WTC11 (cell line): ENCODE results near the gene WDR1. TPM values are rescaled to one million over a fixed set of nuclear protein-coding genes. Genes with fewer than 3 reads are reported as not detected.

ENCODE experiments used
- ATAC-seq: fragments of 200-7000 bp; cut with Tn5 transposase; 2 replicates; pipeline ENCODE4 v1.10.0; 2021; ENCODE audit warnings: mild to moderate bottlenecking, moderate library complexity
- CTCF ChIA-PET: fragments of 300-600 bp; sonication (Branson Sonifier 250); formaldehyde crosslinking; loops from one replicate; lab custom pipeline; 2021; ENCODE audit warnings: antibody characterized with exemption; lab: Charles Lee
- POLR2A ChIA-PET: fragments of 350-600 bp; sonication (Branson Sonifier 250); formaldehyde crosslinking; loops from one replicate; lab custom pipeline; 2021; ENCODE audit warnings: antibody characterized with exemption; lab: Charles Lee
- DNase-seq: peaks from one replicate; pipeline ENCODE4 v3.0.0; 2021; ENCODE audit warnings: low spot score
- H3K27ac Mint-ChIP-seq: 2 replicates; pipeline ENCODE4 v1.8.0; 2021; ENCODE audit warnings: mixed read lengths
- H3K27me3 Mint-ChIP-seq: 2 replicates; pipeline ENCODE4 v1.8.0; 2021; ENCODE audit warnings: low read depth, mild to moderate bottlenecking, moderate library complexity, mixed read lengths
- H3K36me3 Mint-ChIP-seq: 2 replicates; pipeline ENCODE4 v1.8.0; 2021; ENCODE audit warnings: mixed read lengths
- H3K4me1 Mint-ChIP-seq: 2 replicates; pipeline ENCODE4 v1.8.0; 2022; ENCODE audit warnings: mixed read lengths
- H3K4me3 Mint-ChIP-seq: 2 replicates; pipeline ENCODE4 v1.8.0; 2021; ENCODE audit warnings: mild to moderate bottlenecking, moderate library complexity, mixed read lengths
- H3K9me3 Mint-ChIP-seq: 2 replicates; pipeline ENCODE4 v1.8.0; 2021; ENCODE audit warnings: mixed read lengths
- ATF1 ChIP-seq: sonication (generic); formaldehyde crosslinking; IDR thresholded peaks from 2 replicates; pipeline ENCODE4 v1.8.1; 2023; ENCODE audit warnings: mild to moderate bottlenecking, moderate library complexity, missing genetic modification reagents
- CBFB ChIP-seq: sonication (generic); formaldehyde crosslinking; IDR thresholded peaks from 2 replicates; pipeline ENCODE4 v1.8.1; 2022; ENCODE audit warnings: mild to moderate bottlenecking, low read depth, missing genetic modification reagents
- CREM ChIP-seq: sonication (generic); formaldehyde crosslinking; IDR thresholded peaks from 2 replicates; pipeline ENCODE4 v1.8.1; 2022; ENCODE audit warnings: mild to moderate bottlenecking, missing genetic modification reagents, moderate library complexity
- EMX1 ChIP-seq: fragments of 250-450 bp; sonication (Bioruptor Pico); IDR thresholded peaks from 2 replicates; pipeline ENCODE4 v1.8.0; 2021; ENCODE audit warnings: mild to moderate bottlenecking
- KAT7 ChIP-seq: sonication (generic); formaldehyde crosslinking; IDR thresholded peaks from 2 replicates; pipeline ENCODE4 v1.8.1; 2023; ENCODE audit warnings: missing genetic modification reagents, mild to moderate bottlenecking, borderline replicate concordance
- MYBL2 ChIP-seq: sonication (generic); formaldehyde crosslinking; IDR thresholded peaks from 2 replicates; pipeline ENCODE4 v1.8.1; 2023; ENCODE audit warnings: mild to moderate bottlenecking, moderate library complexity, missing genetic modification reagents
- NR2C2 ChIP-seq: sonication (generic); formaldehyde crosslinking; IDR thresholded peaks from 2 replicates; pipeline ENCODE4 v1.8.0; 2022; ENCODE audit warnings: mild to moderate bottlenecking, missing genetic modification reagents
- OVOL2 ChIP-seq: fragments of 250-450 bp; sonication (Bioruptor Pico); IDR thresholded peaks from 2 replicates; pipeline ENCODE4 v1.9.0; 2021; ENCODE audit warnings: mild to moderate bottlenecking, borderline replicate concordance
- PRRX2 ChIP-seq: fragments of 250-450 bp; sonication (Bioruptor Pico); IDR thresholded peaks from 2 replicates; pipeline ENCODE4 v1.8.0; 2021; ENCODE audit warnings: mild to moderate bottlenecking
- RELA ChIP-seq: sonication (generic); formaldehyde crosslinking; IDR thresholded peaks from 2 replicates; pipeline ENCODE4 v1.8.1; 2022; ENCODE audit warnings: missing genetic modification reagents, mild to moderate bottlenecking, borderline replicate concordance
- RORB ChIP-seq: fragments of 250-450 bp; sonication (Bioruptor Pico); IDR thresholded peaks from 2 replicates; pipeline ENCODE4 v1.9.0; 2021; ENCODE audit warnings: mild to moderate bottlenecking
- TCF7 ChIP-seq: sonication (generic); formaldehyde crosslinking; IDR thresholded peaks from 2 replicates; pipeline ENCODE4 v1.8.0; 2022; ENCODE audit warnings: mild to moderate bottlenecking, low read depth, missing genetic modification reagents, moderate library complexity
- ZNF219 ChIP-seq: sonication (generic); formaldehyde crosslinking; IDR thresholded peaks from 2 replicates; pipeline ENCODE4 v1.8.0; 2023; ENCODE audit warnings: missing genetic modification reagents, mild to moderate bottlenecking, borderline replicate concordance
- ZNF423 ChIP-seq: fragments of 250-450 bp; sonication (Bioruptor Pico); IDR thresholded peaks from 2 replicates; pipeline ENCODE4 v2.1.2; 2022; ENCODE audit warnings: mild to moderate bottlenecking, moderate library complexity
- ZNF671 ChIP-seq: fragments of 250-450 bp; sonication (Bioruptor Pico); IDR thresholded peaks from 2 replicates; pipeline ENCODE4 v1.8.0; 2021; ENCODE audit warnings: mild to moderate bottlenecking
- total RNA-seq: library from RNA; stranded (reverse); gene quantifications from 3 replicates; pipeline ENCODE4 v1.2.3, GENCODE V29; 2021
- TF ChIP-seq, protein P1 (sequence below): fragments of 200-600 bp; IDR thresholded peaks from 2 replicates; pipeline ENCODE4 v1.8.0; 2022; ENCODE audit warnings: antibody characterized with exemption
- TF ChIP-seq, protein P2 (sequence below): sonication (generic); formaldehyde crosslinking; IDR thresholded peaks from 2 replicates; pipeline ENCODE4 v1.8.0; 2022; ENCODE audit warnings: mild to moderate bottlenecking, missing genetic modification reagents
- TF ChIP-seq, protein P3 (sequence below): fragments of 250-450 bp; sonication (Bioruptor Pico); IDR thresholded peaks from 2 replicates; pipeline ENCODE4 v2.1.2; 2022; ENCODE audit warnings: mild to moderate bottlenecking, moderate library complexity
- TF ChIP-seq, protein P4 (sequence below): sonication (generic); formaldehyde crosslinking; IDR thresholded peaks from 2 replicates; pipeline ENCODE4 v1.8.1; 2023; ENCODE audit warnings: mild to moderate bottlenecking, missing genetic modification reagents, moderate library complexity
- TF ChIP-seq, protein P5 (sequence below): sonication (generic); formaldehyde crosslinking; IDR thresholded peaks from 2 replicates; pipeline ENCODE4 v1.8.1; 2022; ENCODE audit warnings: mild to moderate bottlenecking, missing genetic modification reagents, moderate library complexity, borderline replicate concordance
- TF ChIP-seq, protein P6 (sequence below): fragments of 250-450 bp; sonication (Bioruptor Pico); IDR thresholded peaks from 2 replicates; pipeline ENCODE4 v1.8.0; 2021; ENCODE audit warnings: mild to moderate bottlenecking
- TF ChIP-seq, protein P7 (sequence below): sonication (generic); formaldehyde crosslinking; IDR thresholded peaks from 2 replicates; pipeline ENCODE4 v1.8.1; 2022; ENCODE audit warnings: low read depth, missing genetic modification reagents, borderline replicate concordance

Gene WDR1
- total RNA-seq, 1 experiment from 2014 or later: 288 TPM

DNA sequence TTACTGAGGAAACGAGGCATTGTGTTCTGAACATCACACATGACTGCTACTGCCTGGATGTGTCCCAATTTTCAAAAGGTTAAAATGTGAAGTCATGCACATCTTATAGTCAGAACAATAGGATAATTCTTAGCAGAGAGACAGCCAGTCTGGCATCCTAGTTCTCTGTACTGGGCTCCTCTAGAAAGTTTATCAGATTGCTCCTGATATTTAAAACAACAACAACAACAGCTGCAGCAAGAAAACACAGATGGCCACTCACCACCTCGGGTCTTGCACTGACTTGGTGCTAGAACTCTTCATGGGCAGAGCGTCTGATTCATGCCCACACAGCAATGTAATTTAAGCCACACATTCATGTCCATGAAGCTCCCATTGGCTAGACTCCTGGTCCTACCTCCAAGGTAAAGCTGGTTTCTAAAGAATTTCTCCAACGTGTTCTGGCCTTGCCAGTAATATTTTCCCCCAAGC lies 62.0 kb downstream of the WDR1 start:
- Mint-ChIP-seq H3K9me3 (peaks cover 3% of the 10 kb centered on the region; the same call in 1 of the 2 replicates), H3K4me1 (peaks cover 18% of the 10 kb centered on the region)
- POLR2A ChIA-PET: interaction anchor here (0.5 kb wide), 1 partner anchor 513 kb away, joined by 4 read pairs; no protein-coding TSS in a partner anchor

DNA sequence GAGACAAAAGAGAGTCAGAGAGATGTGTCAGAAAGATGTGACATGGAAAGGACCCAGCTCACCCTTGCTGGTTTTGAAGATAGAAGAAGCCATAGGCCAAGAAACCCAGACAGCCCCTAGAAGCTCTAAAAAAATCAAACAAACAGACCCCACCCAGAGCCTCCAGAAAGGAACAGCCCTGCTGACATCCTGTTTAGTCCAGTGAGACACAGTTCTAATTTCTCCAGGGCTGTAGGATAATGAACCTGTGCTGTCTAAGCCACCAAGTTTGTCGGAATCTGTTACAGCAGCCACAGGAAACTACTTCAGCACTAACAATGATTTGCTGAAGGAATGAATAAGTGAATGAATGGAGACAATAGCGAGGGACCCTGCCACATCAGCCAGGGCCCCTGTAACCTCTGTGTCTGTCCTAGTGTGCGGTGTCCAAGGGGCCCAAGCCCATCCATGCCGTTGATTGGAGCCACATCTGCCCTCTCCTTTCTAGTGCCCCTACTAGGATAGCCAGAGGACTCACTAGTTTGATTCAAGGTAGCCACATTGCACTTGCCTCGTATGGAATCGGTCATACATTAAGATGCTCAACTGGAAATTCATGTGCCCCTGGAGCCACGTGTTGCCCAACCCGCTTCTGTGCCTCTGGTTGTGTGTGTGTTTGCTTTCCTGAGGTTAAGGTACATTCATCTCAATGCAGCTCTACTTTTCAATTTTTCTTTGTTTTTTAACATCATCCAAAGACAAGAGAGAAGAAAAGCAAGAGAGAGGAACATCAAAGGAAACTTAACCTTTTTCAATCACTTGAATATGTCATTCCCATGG lies 62.8 kb downstream of the WDR1 start:
- no peak for DNase-seq
- Mint-ChIP-seq H3K4me1 (peaks cover 24% of the 10 kb centered on the region), H3K4me3 (no peak overlapping the region), H3K9me3 (peaks cover 3% of the 10 kb centered on the region; the same call in 1 of the 2 replicates), H3K27ac (no peak overlapping the region), H3K27me3 (no peaks in the 10 kb centered on the region; the same call in 1 of the 2 replicates), H3K36me3 (no peaks in the 10 kb centered on the region)
- ChIA-PET CTCF (no interaction called here), POLR2A (interaction anchor here (0.5 kb wide), 1 partner anchor 512 kb away, joined by 4 read pairs; no protein-coding TSS in a partner anchor)
- no peak for ATAC-seq
- TF ChIP-seq OVOL2 (CRISPR knock-in tag) (no peak), ZNF671 (CRISPR knock-in tag) (no peak), PRRX2 (CRISPR knock-in tag) (no peak), CBFB (no peak), EMX1 (CRISPR knock-in tag) (no peak), KAT7 (CRISPR knock-in tag) (no peak), TCF7 (no peak), ATF1 (CRISPR knock-in tag) (no peak), MYBL2 (CRISPR knock-in tag) (no peak), NR2C2 (CRISPR knock-in tag) (no peak), ZNF423 (no peak), RELA (CRISPR knock-in tag) (no peak), RORB (CRISPR knock-in tag) (no peak), ZNF219 (CRISPR knock-in tag) (no peak)
- TF ChIP-seq, protein P1, sequence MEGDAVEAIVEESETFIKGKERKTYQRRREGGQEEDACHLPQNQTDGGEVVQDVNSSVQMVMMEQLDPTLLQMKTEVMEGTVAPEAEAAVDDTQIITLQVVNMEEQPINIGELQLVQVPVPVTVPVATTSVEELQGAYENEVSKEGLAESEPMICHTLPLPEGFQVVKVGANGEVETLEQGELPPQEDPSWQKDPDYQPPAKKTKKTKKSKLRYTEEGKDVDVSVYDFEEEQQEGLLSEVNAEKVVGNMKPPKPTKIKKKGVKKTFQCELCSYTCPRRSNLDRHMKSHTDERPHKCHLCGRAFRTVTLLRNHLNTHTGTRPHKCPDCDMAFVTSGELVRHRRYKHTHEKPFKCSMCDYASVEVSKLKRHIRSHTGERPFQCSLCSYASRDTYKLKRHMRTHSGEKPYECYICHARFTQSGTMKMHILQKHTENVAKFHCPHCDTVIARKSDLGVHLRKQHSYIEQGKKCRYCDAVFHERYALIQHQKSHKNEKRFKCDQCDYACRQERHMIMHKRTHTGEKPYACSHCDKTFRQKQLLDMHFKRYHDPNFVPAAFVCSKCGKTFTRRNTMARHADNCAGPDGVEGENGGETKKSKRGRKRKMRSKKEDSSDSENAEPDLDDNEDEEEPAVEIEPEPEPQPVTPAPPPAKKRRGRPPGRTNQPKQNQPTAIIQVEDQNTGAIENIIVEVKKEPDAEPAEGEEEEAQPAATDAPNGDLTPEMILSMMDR: no peak
- TF ChIP-seq, protein P2, sequence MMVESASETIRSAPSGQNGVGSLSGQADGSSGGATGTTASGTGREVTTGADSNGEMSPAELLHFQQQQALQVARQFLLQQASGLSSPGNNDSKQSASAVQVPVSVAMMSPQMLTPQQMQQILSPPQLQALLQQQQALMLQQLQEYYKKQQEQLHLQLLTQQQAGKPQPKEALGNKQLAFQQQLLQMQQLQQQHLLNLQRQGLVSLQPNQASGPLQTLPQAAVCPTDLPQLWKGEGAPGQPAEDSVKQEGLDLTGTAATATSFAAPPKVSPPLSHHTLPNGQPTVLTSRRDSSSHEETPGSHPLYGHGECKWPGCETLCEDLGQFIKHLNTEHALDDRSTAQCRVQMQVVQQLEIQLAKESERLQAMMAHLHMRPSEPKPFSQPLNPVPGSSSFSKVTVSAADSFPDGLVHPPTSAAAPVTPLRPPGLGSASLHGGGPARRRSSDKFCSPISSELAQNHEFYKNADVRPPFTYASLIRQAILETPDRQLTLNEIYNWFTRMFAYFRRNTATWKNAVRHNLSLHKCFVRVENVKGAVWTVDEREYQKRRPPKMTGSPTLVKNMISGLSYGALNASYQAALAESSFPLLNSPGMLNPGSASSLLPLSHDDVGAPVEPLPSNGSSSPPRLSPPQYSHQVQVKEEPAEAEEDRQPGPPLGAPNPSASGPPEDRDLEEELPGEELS: no peak
- TF ChIP-seq, protein P3, sequence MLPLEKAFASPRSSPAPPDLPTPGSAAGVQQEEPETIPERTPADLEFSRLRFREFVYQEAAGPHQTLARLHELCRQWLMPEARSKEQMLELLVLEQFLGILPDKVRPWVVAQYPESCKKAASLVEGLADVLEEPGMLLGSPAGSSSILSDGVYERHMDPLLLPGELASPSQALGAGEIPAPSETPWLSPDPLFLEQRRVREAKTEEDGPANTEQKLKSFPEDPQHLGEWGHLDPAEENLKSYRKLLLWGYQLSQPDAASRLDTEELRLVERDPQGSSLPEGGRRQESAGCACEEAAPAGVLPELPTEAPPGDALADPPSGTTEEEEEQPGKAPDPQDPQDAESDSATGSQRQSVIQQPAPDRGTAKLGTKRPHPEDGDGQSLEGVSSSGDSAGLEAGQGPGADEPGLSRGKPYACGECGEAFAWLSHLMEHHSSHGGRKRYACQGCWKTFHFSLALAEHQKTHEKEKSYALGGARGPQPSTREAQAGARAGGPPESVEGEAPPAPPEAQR: no peak
- TF ChIP-seq, protein P4, sequence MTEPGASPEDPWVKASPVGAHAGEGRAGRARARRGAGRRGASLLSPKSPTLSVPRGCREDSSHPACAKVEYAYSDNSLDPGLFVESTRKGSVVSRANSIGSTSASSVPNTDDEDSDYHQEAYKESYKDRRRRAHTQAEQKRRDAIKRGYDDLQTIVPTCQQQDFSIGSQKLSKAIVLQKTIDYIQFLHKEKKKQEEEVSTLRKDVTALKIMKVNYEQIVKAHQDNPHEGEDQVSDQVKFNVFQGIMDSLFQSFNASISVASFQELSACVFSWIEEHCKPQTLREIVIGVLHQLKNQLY (CRISPR knock-in tag): no peak
- TF ChIP-seq, protein P5, sequence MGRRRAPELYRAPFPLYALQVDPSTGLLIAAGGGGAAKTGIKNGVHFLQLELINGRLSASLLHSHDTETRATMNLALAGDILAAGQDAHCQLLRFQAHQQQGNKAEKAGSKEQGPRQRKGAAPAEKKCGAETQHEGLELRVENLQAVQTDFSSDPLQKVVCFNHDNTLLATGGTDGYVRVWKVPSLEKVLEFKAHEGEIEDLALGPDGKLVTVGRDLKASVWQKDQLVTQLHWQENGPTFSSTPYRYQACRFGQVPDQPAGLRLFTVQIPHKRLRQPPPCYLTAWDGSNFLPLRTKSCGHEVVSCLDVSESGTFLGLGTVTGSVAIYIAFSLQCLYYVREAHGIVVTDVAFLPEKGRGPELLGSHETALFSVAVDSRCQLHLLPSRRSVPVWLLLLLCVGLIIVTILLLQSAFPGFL (CRISPR knock-in tag): no peak

More for the DNA sequence above, 62.0 kb downstream of the WDR1 start:
- Mint-ChIP-seq H3K36me3 (no peaks in the 10 kb centered on the region), H3K27ac (no peak overlapping the region), H3K27me3 (no peaks in the 10 kb centered on the region; the same call in 1 of the 2 replicates), H3K4me3 (no peak overlapping the region)
- TF ChIP-seq CREM (CRISPR knock-in tag): no peak
- TF ChIP-seq, protein P6, sequence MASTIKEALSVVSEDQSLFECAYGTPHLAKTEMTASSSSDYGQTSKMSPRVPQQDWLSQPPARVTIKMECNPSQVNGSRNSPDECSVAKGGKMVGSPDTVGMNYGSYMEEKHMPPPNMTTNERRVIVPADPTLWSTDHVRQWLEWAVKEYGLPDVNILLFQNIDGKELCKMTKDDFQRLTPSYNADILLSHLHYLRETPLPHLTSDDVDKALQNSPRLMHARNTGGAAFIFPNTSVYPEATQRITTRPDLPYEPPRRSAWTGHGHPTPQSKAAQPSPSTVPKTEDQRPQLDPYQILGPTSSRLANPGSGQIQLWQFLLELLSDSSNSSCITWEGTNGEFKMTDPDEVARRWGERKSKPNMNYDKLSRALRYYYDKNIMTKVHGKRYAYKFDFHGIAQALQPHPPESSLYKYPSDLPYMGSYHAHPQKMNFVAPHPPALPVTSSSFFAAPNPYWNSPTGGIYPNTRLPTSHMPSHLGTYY: no peak
- TF ChIP-seq, protein P4 (CRISPR knock-in tag): no peak
- TF ChIP-seq, protein P7, sequence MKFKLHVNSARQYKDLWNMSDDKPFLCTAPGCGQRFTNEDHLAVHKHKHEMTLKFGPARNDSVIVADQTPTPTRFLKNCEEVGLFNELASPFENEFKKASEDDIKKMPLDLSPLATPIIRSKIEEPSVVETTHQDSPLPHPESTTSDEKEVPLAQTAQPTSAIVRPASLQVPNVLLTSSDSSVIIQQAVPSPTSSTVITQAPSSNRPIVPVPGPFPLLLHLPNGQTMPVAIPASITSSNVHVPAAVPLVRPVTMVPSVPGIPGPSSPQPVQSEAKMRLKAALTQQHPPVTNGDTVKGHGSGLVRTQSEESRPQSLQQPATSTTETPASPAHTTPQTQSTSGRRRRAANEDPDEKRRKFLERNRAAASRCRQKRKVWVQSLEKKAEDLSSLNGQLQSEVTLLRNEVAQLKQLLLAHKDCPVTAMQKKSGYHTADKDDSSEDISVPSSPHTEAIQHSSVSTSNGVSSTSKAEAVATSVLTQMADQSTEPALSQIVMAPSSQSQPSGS (CRISPR knock-in tag): no peak
- DNase-seq: no peak
- no peak for ATAC-seq
- CTCF ChIA-PET: no interaction called here
